A549 (cell line): ENCODE measurements around the gene KMT2C.

Experiments
- CTCF ChIP-seq: fragments of >200 bp; sonication (Bioruptor Twin); formaldehyde crosslinking; IDR thresholded peaks from 3 replicates; pipeline ENCODE4 v1.5.1; 2016
- EHMT2 ChIP-seq: fragments of 200-600 bp; sonication (generic); IDR thresholded peaks from 2 replicates; pipeline ENCODE4 v1.6.1; 2016; ENCODE audit warnings: antibody characterized with exemption, low read depth, mild to moderate bottlenecking, moderate library complexity
- JUNB ChIP-seq: fragments of >200 bp; sonication (Bioruptor Twin); formaldehyde crosslinking; IDR thresholded peaks from 2 replicates; pipeline ENCODE4 v1.6.1; 2016
- KDM1A ChIP-seq: fragments of 200-600 bp; sonication (generic); IDR thresholded peaks from 2 replicates; pipeline ENCODE4 v1.6.1; 2016; ENCODE audit warnings: low read depth, mild to moderate bottlenecking
- PBX3 ChIP-seq: IDR thresholded peaks from 2 replicates; pipeline ENCODE4 v1.6.1; 2012
- PHF8 ChIP-seq: fragments of 200-600 bp; sonication (generic); IDR thresholded peaks from 2 replicates; pipeline ENCODE4 v1.6.1; 2016; ENCODE audit warnings: low read depth, mild to moderate bottlenecking, antibody characterized with exemption, moderate library complexity, borderline replicate concordance
- SMC3 ChIP-seq: fragments of >200 bp; sonication (Bioruptor Twin); formaldehyde crosslinking; IDR thresholded peaks from 3 replicates; pipeline ENCODE4 v1.6.1; 2018; ENCODE audit warnings: inconsistent platforms
- TP53 ChIP-seq: fragments of 250-450 bp; sonication (Bioruptor Pico); IDR thresholded peaks from 2 replicates; pipeline ENCODE4 v1.5.0; 2021; ENCODE audit warnings: mild to moderate bottlenecking, moderate library complexity
- ZC3H11A ChIP-seq: fragments of 450-650 bp; IDR thresholded peaks from 2 replicates; pipeline ENCODE4 v1.6.1; 2014; ENCODE audit warnings: antibody characterized with exemption, mild to moderate bottlenecking
- TF ChIP-seq, protein P1 (sequence below): fragments of 200-600 bp; sonication (generic); IDR thresholded peaks from 2 replicates; pipeline ENCODE4 v1.6.1; 2016; ENCODE audit warnings: antibody characterized with exemption, mild to moderate bottlenecking, moderate library complexity

- no peak for TF ChIP-seq EHMT2
- TF ChIP-seq PHF8 = no peak
- TF ChIP-seq CTCF = no peak
- TF ChIP-seq KDM1A = no peak
- no peak for TF ChIP-seq TP53 (CRISPR knock-in tag)
- no peak for TF ChIP-seq ZC3H11A
- TF ChIP-seq, protein P1, sequence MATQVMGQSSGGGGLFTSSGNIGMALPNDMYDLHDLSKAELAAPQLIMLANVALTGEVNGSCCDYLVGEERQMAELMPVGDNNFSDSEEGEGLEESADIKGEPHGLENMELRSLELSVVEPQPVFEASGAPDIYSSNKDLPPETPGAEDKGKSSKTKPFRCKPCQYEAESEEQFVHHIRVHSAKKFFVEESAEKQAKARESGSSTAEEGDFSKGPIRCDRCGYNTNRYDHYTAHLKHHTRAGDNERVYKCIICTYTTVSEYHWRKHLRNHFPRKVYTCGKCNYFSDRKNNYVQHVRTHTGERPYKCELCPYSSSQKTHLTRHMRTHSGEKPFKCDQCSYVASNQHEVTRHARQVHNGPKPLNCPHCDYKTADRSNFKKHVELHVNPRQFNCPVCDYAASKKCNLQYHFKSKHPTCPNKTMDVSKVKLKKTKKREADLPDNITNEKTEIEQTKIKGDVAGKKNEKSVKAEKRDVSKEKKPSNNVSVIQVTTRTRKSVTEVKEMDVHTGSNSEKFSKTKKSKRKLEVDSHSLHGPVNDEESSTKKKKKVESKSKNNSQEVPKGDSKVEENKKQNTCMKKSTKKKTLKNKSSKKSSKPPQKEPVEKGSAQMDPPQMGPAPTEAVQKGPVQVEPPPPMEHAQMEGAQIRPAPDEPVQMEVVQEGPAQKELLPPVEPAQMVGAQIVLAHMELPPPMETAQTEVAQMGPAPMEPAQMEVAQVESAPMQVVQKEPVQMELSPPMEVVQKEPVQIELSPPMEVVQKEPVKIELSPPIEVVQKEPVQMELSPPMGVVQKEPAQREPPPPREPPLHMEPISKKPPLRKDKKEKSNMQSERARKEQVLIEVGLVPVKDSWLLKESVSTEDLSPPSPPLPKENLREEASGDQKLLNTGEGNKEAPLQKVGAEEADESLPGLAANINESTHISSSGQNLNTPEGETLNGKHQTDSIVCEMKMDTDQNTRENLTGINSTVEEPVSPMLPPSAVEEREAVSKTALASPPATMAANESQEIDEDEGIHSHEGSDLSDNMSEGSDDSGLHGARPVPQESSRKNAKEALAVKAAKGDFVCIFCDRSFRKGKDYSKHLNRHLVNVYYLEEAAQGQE = no peak
- TF ChIP-seq PBX3 = no peak
- TF ChIP-seq SMC3 = no peak
- TF ChIP-seq JUNB = no peak
These were observed 255.2 kb downstream of the KMT2C start for GRCh38 chr7:152180587-152180986.
